Fibroblast of lung (primary cell): ENCODE data around the gene PSMC5.
"Not testable (repeated sequence)": the region's sequence is repeated elsewhere in the genome, so short reads cannot be mapped to it uniquely, and the experiment has no call there.

ENCODE experiments used
- CTCF ChIP-seq, 2 donors: IDR thresholded peaks in 1 of 2; conservative IDR thresholded peaks in 1 of 2; 1 replicate in 1 of 2; 2 replicates in 1 of 2; pipeline ENCODE4 v1.5.1; 2011 to 2012; ENCODE audit warnings: low read length in 2 of 2, control low read depth in 1 of 2, inconsistent platforms in 1 of 2, low read depth in 1 of 2, mild to moderate bottlenecking in 1 of 2
- EZH2 ChIP-seq: IDR thresholded peaks from 2 replicates; pipeline ENCODE4 v1.5.1; 2012; ENCODE audit warnings: low read length, control low read depth, mild to moderate bottlenecking; ENCODE audit errors: missing control alignments

GRCh38 chr17:63796375-63796774 lies 30.9 kb upstream of the PSMC5 start:
- TF ChIP-seq CTCF (conservative IDR thresholded peaks at IDR 0.05 in 1 of 2, IDR thresholded peaks at IDR 0.05 in 1 of 2; ENCODE audit: low read depth in 1 of 2, low read length in 2 of 2); EZH2: not testable (repeated sequence)
